Panc1 (cell line): ENCODE results near the gene CDH15.

Experiments
- CTCF ChIP-seq: fragments of 450-650 bp; IDR thresholded peaks from 2 replicates; pipeline ENCODE4 v1.5.1; 2017; ENCODE audit warnings: mild to moderate bottlenecking
- POLR2AphosphoS5 ChIP-seq: IDR thresholded peaks from 2 replicates; pipeline ENCODE4 v1.6.1; 2012; ENCODE audit warnings: mild to moderate bottlenecking, low read depth, low read length, moderate library complexity
- SIN3A ChIP-seq: IDR thresholded peaks from 2 replicates; pipeline ENCODE4 v1.6.1; 2012; ENCODE audit warnings: low read depth, mild to moderate bottlenecking, low read length, moderate library complexity, borderline replicate concordance; ENCODE audit not compliant: insufficient read depth
- TCF7L2 ChIP-seq: IDR thresholded peaks from 2 replicates; pipeline ENCODE4 v1.6.1; 2011; ENCODE audit warnings: mild to moderate bottlenecking, low read depth, low read length, inconsistent platforms

DNA sequence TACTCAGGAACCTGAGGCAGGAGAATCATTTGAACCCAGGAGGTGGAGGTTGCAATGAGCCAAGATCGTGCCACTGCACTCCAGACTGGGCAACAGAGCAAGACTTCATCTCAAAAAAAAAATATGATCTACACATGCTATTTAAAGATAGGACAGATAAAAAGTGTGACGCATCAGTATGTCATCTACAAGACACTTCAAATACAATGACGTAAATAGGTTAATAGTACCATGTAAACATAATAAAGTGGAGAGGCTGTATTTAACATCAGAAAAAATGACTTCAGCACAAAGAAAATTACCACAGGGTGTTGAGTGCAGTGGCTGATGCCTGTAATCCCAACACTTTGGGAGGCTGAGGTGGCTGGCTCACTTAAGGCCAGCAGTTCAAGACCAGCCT lies 66.2 kb downstream of the CDH15 start:
- TF ChIP-seq CTCF (no peak), POLR2AphosphoS5 (no peak), TCF7L2 (no peak), SIN3A (no peak)
